HepG2 (cell line): ENCODE data around the gene MAP4K3. TPM values are rescaled to one million over a fixed set of nuclear protein-coding genes. Genes with fewer than 3 reads are reported as not detected.

Experiments
- DR1 ChIP-seq: sonication (generic); formaldehyde crosslinking; IDR thresholded peaks from 2 replicates; pipeline ENCODE4 v1.8.0; 2021; ENCODE audit warnings: mild to moderate bottlenecking, missing genetic modification reagents, inconsistent platforms
- ESRRA ChIP-seq: sonication (generic); formaldehyde crosslinking; IDR thresholded peaks from 2 replicates; pipeline ENCODE4 v1.5.1; 2020; ENCODE audit warnings: mild to moderate bottlenecking, low read depth, missing genetic modification reagents
- FOXA3 ChIP-seq: IDR thresholded peaks from 2 replicates; pipeline ENCODE4 v1.6.1; 2016; ENCODE audit warnings: missing genetic modification reagents, missing compliant biosample characterization
- HOXD1 ChIP-seq: sonication (generic); formaldehyde crosslinking; IDR thresholded peaks from 2 replicates; pipeline ENCODE4 v1.5.0; 2020; ENCODE audit warnings: missing genetic modification reagents
- IRX3 ChIP-seq: sonication (generic); formaldehyde crosslinking; IDR thresholded peaks from 2 replicates; pipeline ENCODE4 v1.8.1; 2023; ENCODE audit warnings: mild to moderate bottlenecking, low read depth, missing genetic modification reagents, borderline replicate concordance
- NFKB2 ChIP-seq: sonication (generic); formaldehyde crosslinking; IDR thresholded peaks from 2 replicates; pipeline ENCODE4 v1.4.0; 2020; ENCODE audit warnings: missing genetic modification reagents, borderline replicate concordance
- PHF8 ChIP-seq: sonication (generic); formaldehyde crosslinking; IDR thresholded peaks from 2 replicates; pipeline ENCODE4 v1.5.0; 2020; ENCODE audit warnings: missing genetic modification reagents
- REXO4 ChIP-seq: sonication (generic); formaldehyde crosslinking; IDR thresholded peaks from 2 replicates; pipeline ENCODE4 v1.8.0; 2022; ENCODE audit warnings: missing genetic modification reagents, mild to moderate bottlenecking, borderline replicate concordance
- TEAD2 ChIP-seq: sonication (generic); formaldehyde crosslinking; IDR thresholded peaks from 2 replicates; pipeline ENCODE4 v1.9.0; 2021; ENCODE audit warnings: missing genetic modification reagents
- TMF1 ChIP-seq: sonication (generic); formaldehyde crosslinking; IDR thresholded peaks from 2 replicates; pipeline ENCODE4 v1.8.1; 2022; ENCODE audit warnings: low read depth, missing genetic modification reagents
- TSC22D2 ChIP-seq: sonication (generic); formaldehyde crosslinking; IDR thresholded peaks from 2 replicates; pipeline ENCODE4 v1.5.1; 2020; ENCODE audit warnings: missing genetic modification reagents, mild to moderate bottlenecking, borderline replicate concordance
- ZNF331 ChIP-seq: sonication (generic); formaldehyde crosslinking; IDR thresholded peaks from 2 replicates; pipeline ENCODE4 v1.4.0; 2020; ENCODE audit warnings: missing genetic modification reagents
- ZNF749 ChIP-seq: sonication (generic); formaldehyde crosslinking; IDR thresholded peaks from 2 replicates; pipeline ENCODE4 v1.8.0; 2022; ENCODE audit warnings: mild to moderate bottlenecking, missing genetic modification reagents, moderate library complexity, borderline replicate concordance
- ZNF878 ChIP-seq: sonication (generic); formaldehyde crosslinking; IDR thresholded peaks from 2 replicates; pipeline ENCODE4 v1.8.1; 2023; ENCODE audit warnings: mild to moderate bottlenecking, missing genetic modification reagents, moderate library complexity
- polyA plus RNA-seq, 8 experiments: library from polyadenylated mRNA; depleted of rRNA in 3 of 8; stranded (reverse) in 7 of 8; unstranded in 1 of 8; fragments of >200 nt; fragmentation: Illumina TruSeq in 4 of 8; extraction: Trizol in 4 of 8; gene quantifications; 2 replicates each; pipeline versions ENCODE4 v1.2.1 to v1.2.3, GENCODE V29; 2011 to 2016; ENCODE audit warnings: low read depth in 4 of 8, missing spikeins in 1 of 8, mixed read lengths in 1 of 8; ENCODE audit not compliant: insufficient read depth in 1 of 8
- total RNA-seq, 5 experiments: library from RNA; depleted of rRNA; stranded (reverse); fragments of >200 nt; fragmentation: Illumina TruSeq; extraction: Trizol; gene quantifications; 2 replicates each; pipeline ENCODE4 v1.2.3, GENCODE V29; 2016; ENCODE audit warnings: low read depth in 1 of 5
- TF ChIP-seq, protein P1 (sequence below): sonication (generic); formaldehyde crosslinking; IDR thresholded peaks from 2 replicates; pipeline ENCODE4 v1.8.0; 2022; ENCODE audit warnings: missing genetic modification reagents, mild to moderate bottlenecking, inconsistent platforms, borderline replicate concordance
- TF ChIP-seq, protein P2 (sequence below): sonication (generic); formaldehyde crosslinking; IDR thresholded peaks from 2 replicates; pipeline ENCODE4 v1.5.0; 2020; ENCODE audit warnings: mild to moderate bottlenecking, missing genetic modification reagents
- TF ChIP-seq, protein P3 (sequence below): sonication (generic); formaldehyde crosslinking; IDR thresholded peaks from 2 replicates; pipeline ENCODE4 v1.4.0; 2020; ENCODE audit warnings: mild to moderate bottlenecking, missing genetic modification reagents
- TF ChIP-seq, protein P4 (sequence below): sonication (generic); formaldehyde crosslinking; IDR thresholded peaks from 2 replicates; pipeline ENCODE4 v1.5.1; 2020; ENCODE audit warnings: mild to moderate bottlenecking, missing genetic modification reagents, borderline replicate concordance
- TF ChIP-seq, protein P5 (sequence below): IDR thresholded peaks from 2 replicates; pipeline ENCODE4 v1.6.1; 2012; ENCODE audit warnings: low read length, improper control_type of control experiment

MAP4K3 gene
- total and polyA plus RNA-seq, 2 of the 13 experiments (the other 11 are each of a cell fraction or from before 2014, with no cell fraction given): 45.9 to 53.2 TPM

DNA sequence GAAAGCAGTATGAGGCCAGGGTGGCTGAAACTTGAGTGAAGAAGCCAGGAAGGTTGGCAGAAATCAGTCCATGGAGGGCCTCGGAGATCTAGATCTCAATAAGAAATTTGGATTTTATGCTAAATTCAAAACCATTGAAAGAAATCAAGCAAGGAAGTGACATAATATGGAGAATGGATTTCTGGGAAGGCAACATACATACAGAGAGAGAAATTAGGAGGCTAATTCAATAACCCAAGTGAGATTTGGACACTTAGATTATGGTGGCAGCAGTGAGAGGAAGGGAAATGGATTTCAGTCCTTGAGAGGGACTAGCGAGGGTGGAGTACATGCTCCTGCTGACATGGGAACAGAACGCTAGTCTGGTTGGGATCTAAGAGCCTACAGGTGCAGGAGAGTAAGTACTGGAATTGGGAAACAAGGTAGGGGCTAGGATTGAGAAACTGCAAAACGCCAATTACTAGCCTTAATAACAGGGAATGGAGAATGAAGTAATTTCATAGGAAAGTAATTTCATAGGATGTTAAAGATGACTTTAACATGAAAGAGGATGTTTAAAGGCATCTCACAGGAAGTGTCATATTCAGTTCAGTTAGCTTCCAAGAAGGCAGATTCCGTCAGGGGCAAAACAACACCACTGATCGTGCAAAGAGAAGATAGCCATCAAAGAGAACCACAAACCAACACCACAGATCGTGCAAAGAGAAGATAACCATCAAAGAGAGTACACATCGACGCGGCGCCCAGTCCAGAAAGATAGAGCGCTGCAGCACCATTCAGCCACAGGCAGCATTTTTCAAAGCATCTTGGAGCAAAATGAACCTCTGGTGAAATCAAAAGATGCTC lies 220.5 kb downstream of the MAP4K3 start (continued):
- TF ChIP-seq, protein P1, sequence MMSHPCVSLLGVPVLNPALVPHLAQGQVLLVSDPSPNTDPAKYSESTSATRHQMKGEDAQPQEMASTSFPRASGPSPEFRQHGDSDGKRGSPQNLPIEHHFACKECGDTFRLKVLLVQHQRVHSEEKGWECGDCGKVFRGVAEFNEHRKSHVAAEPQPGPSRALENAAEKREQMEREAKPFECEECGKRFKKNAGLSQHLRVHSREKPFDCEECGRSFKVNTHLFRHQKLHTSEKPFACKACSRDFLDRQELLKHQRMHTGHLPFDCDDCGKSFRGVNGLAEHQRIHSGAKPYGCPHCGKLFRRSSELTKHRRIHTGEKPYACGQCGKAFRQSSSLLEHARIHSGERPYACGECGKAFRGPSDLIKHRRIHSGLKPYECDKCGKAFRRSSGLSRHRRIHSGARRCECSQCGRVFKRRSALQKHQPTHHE (CRISPR knock-in tag): no peak
- TF ChIP-seq TSC22D2 (CRISPR knock-in tag): no peak
- TF ChIP-seq PHF8 (CRISPR knock-in tag): no peak
- TF ChIP-seq TMF1 (CRISPR knock-in tag): no peak
- no peak for TF ChIP-seq NFKB2 (CRISPR knock-in tag)
- TF ChIP-seq ZNF878: no peak
- no peak for TF ChIP-seq DR1 (CRISPR knock-in tag)
- TF ChIP-seq, protein P2, sequence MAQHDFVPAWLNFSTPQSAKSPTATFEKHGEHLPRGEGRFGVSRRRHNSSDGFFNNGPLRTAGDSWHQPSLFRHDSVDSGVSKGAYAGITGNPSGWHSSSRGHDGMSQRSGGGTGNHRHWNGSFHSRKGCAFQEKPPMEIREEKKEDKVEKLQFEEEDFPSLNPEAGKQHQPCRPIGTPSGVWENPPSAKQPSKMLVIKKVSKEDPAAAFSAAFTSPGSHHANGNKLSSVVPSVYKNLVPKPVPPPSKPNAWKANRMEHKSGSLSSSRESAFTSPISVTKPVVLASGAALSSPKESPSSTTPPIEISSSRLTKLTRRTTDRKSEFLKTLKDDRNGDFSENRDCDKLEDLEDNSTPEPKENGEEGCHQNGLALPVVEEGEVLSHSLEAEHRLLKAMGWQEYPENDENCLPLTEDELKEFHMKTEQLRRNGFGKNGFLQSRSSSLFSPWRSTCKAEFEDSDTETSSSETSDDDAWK: no peak
- TF ChIP-seq ZNF749 (CRISPR knock-in tag): no peak
- peak; percentile 81 for TF ChIP-seq FOXA3
- no peak for TF ChIP-seq ESRRA (CRISPR knock-in tag)
- peak; percentile 18; the same call in 1 of the 2 replicates for TF ChIP-seq ZNF331 (CRISPR knock-in tag)
- TF ChIP-seq, protein P3, sequence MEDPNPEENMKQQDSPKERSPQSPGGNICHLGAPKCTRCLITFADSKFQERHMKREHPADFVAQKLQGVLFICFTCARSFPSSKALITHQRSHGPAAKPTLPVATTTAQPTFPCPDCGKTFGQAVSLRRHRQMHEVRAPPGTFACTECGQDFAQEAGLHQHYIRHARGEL: no peak
- TF ChIP-seq TEAD2 (CRISPR knock-in tag): no peak
- 0 out of 2 replicates have a peak, but pooled peaks have one; percentile 44 for TF ChIP-seq HOXD1 (CRISPR knock-in tag)
- TF ChIP-seq IRX3: no peak
- TF ChIP-seq REXO4 (CRISPR knock-in tag): no peak
- TF ChIP-seq, protein P4, sequence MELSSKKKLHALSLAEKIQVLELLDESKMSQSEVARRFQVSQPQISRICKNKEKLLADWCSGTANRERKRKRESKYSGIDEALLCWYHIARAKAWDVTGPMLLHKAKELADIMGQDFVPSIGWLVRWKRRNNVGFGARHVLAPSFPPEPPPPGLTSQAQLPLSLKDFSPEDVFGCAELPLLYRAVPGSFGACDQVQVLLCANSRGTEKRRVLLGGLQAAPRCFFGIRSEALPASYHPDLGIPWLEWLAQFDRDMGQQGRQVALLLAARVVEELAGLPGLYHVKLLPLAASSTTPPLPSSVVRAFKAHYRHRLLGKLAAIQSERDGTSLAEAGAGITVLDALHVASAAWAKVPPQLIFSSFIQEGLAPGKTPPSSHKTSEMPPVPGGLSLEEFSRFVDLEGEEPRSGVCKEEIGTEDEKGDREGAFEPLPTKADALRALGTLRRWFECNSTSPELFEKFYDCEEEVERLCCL (CRISPR knock-in tag): no peak
- TF ChIP-seq, protein P5, sequence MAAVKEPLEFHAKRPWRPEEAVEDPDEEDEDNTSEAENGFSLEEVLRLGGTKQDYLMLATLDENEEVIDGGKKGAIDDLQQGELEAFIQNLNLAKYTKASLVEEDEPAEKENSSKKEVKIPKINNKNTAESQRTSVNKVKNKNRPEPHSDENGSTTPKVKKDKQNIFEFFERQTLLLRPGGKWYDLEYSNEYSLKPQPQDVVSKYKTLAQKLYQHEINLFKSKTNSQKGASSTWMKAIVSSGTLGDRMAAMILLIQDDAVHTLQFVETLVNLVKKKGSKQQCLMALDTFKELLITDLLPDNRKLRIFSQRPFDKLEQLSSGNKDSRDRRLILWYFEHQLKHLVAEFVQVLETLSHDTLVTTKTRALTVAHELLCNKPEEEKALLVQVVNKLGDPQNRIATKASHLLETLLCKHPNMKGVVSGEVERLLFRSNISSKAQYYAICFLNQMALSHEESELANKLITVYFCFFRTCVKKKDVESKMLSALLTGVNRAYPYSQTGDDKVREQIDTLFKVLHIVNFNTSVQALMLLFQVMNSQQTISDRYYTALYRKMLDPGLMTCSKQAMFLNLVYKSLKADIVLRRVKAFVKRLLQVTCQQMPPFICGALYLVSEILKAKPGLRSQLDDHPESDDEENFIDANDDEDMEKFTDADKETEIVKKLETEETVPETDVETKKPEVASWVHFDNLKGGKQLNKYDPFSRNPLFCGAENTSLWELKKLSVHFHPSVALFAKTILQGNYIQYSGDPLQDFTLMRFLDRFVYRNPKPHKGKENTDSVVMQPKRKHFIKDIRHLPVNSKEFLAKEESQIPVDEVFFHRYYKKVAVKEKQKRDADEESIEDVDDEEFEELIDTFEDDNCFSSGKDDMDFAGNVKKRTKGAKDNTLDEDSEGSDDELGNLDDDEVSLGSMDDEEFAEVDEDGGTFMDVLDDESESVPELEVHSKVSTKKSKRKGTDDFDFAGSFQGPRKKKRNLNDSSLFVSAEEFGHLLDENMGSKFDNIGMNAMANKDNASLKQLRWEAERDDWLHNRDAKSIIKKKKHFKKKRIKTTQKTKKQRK: no peak
